ENCODE data around the gene ALLC. TPM values are rescaled to one million over a fixed set of nuclear protein-coding genes. Genes with fewer than 3 reads are reported as not detected.

ALLC gene
- total and polyA plus RNA-seq, 2 donors (not counting 1 experiment from before 2014, with no cell fraction given): not detected

- no peak overlapping the region for H3K9ac ChIP-seq (ENCODE audit: low read length)
- no peak overlapping the region for H3K4me3 Mint-ChIP-seq
Observed at GRCh38 chr2:3728104-3729054, 70.4 kb downstream of the ALLC start.

More at GRCh38 chr2:3728104-3729054, 70.4 kb downstream of the ALLC start:
- 33% methylated on average over 16 of the region's 22 CpGs for WGBS (ENCODE audit: insufficient coverage)
- intact Hi-C loops (cut with micrococcal nuclease): no loop called here
- Histone ChIP-seq H3K27me3 (replicated peaks in 1 of 4; ENCODE audit: control extremely low read depth in 1 of 4, control insufficient read depth in 3 of 4, insufficient read depth in 4 of 4, low read length in 3 of 4) (peaks cover 0 to 6% (median 0%) of the 10 kb centered on the region in 4 experiments), H4K20me1 (ENCODE audit: control insufficient read depth, insufficient read depth, low read length, poor library complexity, severe bottlenecking) (no peaks in the 10 kb centered on the region), H3K4me1 (ENCODE audit: control insufficient read depth in 2 of 2, insufficient read depth in 2 of 2, low read length in 2 of 2) (no peaks in the 10 kb centered on the region), H3K79me2 (ENCODE audit: control insufficient read depth, insufficient read depth, low read length) (no peaks in the 10 kb centered on the region), H3K36me3 (replicated peaks in 1 of 2; ENCODE audit: control extremely low read depth in 1 of 2, control insufficient read depth in 1 of 2, extremely low read depth in 1 of 2, insufficient read depth in 2 of 2, low read length in 1 of 2) (no peaks in the 10 kb centered on the region), H3K4me2 (replicated peaks; ENCODE audit: low read depth, low read length, poor library complexity, severe bottlenecking) (no peak overlapping the region), H2AFZ (ENCODE audit: insufficient read depth, low read depth, low read length, poor library complexity, severe bottlenecking) (no peak overlapping the region), H3K9me3 (ENCODE audit: control extremely low read depth in 1 of 3, control insufficient read depth in 2 of 3, insufficient read depth in 1 of 3, low read length in 2 of 3) (peaks cover 0 to 2% (median 0%) of the 10 kb centered on the region in 3 donors), H3K27ac (ENCODE audit: low read length in 2 of 2) (no peak overlapping the region), H3K4me3 (ENCODE audit: control extremely low read depth in 1 of 5, extremely low read depth in 1 of 5, insufficient read depth in 1 of 5, low read depth in 2 of 5, low read length in 4 of 5) (no peak overlapping the region)
- ATAC-seq (ENCODE audit: low read depth) (no peak), DNase-seq (peak; percentile 13)
- ChIA-PET POLR2A (no interaction called here), CTCF (interaction anchor here (0.7 kb wide), 1 partner anchor 40 kb away, joined by 3 read pairs; no protein-coding TSS in a partner anchor)
- Mint-ChIP-seq H3K9me3 (ENCODE audit: insufficient read depth) (no peaks in the 10 kb centered on the region), H3K27ac (no peak overlapping the region), H3K27me3 (peaks cover 7% of the 10 kb centered on the region), H3K4me1 (no peaks in the 10 kb centered on the region)
- TF ChIP-seq CTCF (IDR thresholded peaks at IDR 0.05) (peak; percentile 51), EZH2 (IDR thresholded peaks at IDR 0.05; ENCODE audit: borderline replicate concordance, insufficient read depth, low read depth, low read length, poor library complexity, severe bottlenecking) (no peak)
